Lower lobe of right lung (tissue), 2 donors: ENCODE measurements around the gene LAG3. TPM values are rescaled to one million over a fixed set of nuclear protein-coding genes. Genes with fewer than 3 reads are reported as not detected.

Experiments
- ATAC-seq, 2 donors: fragments of 200-7000 bp; cut with Tn5 transposase; one replicate each; pipeline ENCODE4 v1.9.1; 2020 to 2022; ENCODE audit warnings: mild to moderate bottlenecking in 2 of 2, moderate library complexity in 2 of 2
- DNase-seq: peaks from one replicate; pipeline ENCODE4 v3.0.0-alpha.2; 2020
- H3K27ac ChIP-seq: fragments of 200-600 bp; one replicate; pipeline ENCODE4 v1.8.0; 2022
- H3K27me3 ChIP-seq: fragments of 200-600 bp; one replicate; pipeline ENCODE4 v1.8.0; 2022; ENCODE audit warnings: low read depth
- H3K36me3 ChIP-seq: fragments of 200-600 bp; one replicate; pipeline ENCODE4 v1.8.0; 2022; ENCODE audit warnings: mild to moderate bottlenecking
- H3K4me1 ChIP-seq: fragments of 200-600 bp; one replicate; pipeline ENCODE4 v1.8.0; 2022
- H3K4me3 ChIP-seq: fragments of 200-600 bp; one replicate; pipeline ENCODE4 v1.8.0; 2022; ENCODE audit warnings: mild to moderate bottlenecking
- H3K9me3 ChIP-seq: fragments of 200-600 bp; one replicate; pipeline ENCODE4 v1.8.0; 2022
- intact Hi-C: fragments of 100-400 bp; cut with DNase I; formaldehyde crosslinking; loops from one replicate; pipeline ENCODE4 v1.11.0; 2022
- total RNA-seq: library from RNA; stranded (reverse); fragmentation: NEBNext Ultra II Directional; extraction: Animal tissue kit (Norgen Biotek cat#: 25700); gene quantifications from one replicate; pipeline ENCODE4 v1.2.1, GENCODE V29; 2021
- TF ChIP-seq, protein P1 (sequence below): fragments of 200-600 bp; IDR thresholded peaks from one replicate; pipeline ENCODE4 v1.8.0; 2022; ENCODE audit warnings: antibody characterized with exemption, mild to moderate bottlenecking
- donor health status: DM: no; HTN: yes; CAD: no; lungs with severe emphysema.

The LAG3 gene
- total RNA-seq, 1 donor from 2014 or later, result 2.1 TPM

DNA sequence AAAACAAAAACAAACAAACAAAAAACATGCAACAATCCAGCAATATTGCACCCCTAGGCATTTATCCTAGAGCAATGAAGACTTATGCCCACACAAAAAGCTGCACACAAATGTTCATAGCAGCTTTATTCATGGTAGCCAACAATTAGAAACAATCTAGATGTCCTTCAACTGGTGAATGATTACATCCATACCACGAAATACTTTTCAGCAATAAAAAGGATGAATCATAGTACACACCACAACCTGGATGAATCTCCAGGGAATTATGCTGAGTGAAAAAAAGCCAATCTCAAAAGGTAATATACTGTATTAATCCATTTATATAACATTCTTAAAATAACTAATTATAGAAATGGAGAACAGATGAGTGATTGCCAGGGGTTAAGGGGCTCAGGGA is 34.9 kb downstream of the LAG3 start:
- intact Hi-C loops, result no loop called here
- Histone ChIP-seq H3K4me1 (no peaks in the 10 kb centered on the region), H3K27ac (no peak overlapping the region), H3K9me3 (no peaks in the 10 kb centered on the region), H3K27me3 (no peaks in the 10 kb centered on the region), H3K36me3 (peaks cover 17% of the 10 kb centered on the region), H3K4me3 (no peak overlapping the region)
- TF ChIP-seq, protein P1, sequence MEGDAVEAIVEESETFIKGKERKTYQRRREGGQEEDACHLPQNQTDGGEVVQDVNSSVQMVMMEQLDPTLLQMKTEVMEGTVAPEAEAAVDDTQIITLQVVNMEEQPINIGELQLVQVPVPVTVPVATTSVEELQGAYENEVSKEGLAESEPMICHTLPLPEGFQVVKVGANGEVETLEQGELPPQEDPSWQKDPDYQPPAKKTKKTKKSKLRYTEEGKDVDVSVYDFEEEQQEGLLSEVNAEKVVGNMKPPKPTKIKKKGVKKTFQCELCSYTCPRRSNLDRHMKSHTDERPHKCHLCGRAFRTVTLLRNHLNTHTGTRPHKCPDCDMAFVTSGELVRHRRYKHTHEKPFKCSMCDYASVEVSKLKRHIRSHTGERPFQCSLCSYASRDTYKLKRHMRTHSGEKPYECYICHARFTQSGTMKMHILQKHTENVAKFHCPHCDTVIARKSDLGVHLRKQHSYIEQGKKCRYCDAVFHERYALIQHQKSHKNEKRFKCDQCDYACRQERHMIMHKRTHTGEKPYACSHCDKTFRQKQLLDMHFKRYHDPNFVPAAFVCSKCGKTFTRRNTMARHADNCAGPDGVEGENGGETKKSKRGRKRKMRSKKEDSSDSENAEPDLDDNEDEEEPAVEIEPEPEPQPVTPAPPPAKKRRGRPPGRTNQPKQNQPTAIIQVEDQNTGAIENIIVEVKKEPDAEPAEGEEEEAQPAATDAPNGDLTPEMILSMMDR, result no peak
- ATAC-seq, result no peak
- no peak for DNase-seq

DNA sequence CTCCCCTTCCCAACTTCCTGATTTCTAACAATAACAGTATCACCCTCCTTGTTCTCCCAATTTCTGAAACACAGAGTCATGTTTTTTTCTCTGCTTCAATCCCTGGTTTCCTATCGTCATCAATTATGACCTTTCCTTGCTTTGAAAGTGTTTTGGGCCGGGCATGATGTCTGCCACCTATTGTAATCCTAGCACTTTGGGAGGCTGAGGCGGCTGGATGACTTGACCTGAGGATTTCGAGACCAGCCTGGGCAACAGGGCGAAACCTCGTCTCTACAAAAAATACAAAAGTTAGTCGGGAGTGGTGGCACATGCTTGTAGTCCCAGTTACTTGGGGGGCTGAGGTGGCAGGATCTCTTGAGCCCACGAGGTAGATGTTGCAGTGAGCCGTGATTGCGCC is 36.7 kb downstream of the LAG3 start:
- Histone ChIP-seq H3K4me3 (no peak overlapping the region), H3K27me3 (no peaks in the 10 kb centered on the region), H3K36me3 (peaks cover 6% of the 10 kb centered on the region), H3K9me3 (no peaks in the 10 kb centered on the region), H3K27ac (no peak overlapping the region), H3K4me1 (no peaks in the 10 kb centered on the region)
- TF ChIP-seq, protein P1, result no peak
- no peak for DNase-seq
- intact Hi-C loops, result no loop called here
- no peak for ATAC-seq

DNA sequence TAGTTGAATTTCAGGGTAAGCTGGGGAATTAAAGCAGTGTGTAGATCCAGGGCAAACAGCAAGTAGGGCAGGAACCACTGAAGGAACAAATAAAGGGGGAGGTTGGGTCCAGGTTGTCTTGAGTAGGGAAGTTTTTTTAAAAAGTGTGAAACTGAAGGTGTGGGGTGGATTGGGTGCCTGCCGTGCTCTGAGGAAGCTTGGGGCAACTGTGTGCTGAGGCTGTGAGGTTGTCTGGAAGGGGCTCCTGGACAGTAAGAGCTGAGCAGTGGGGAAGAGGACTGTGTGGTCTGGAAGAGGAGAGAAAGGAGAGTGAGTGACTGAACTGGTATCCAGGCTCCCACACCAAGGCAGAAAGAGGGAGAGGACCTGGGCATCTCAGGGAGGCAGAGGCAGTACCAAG is 38.4 kb downstream of the LAG3 start:
- no peak for ATAC-seq
- DNase-seq, result no peak
- no peaks in the 10 kb centered on the region for H3K27me3 ChIP-seq
- H3K4me1 ChIP-seq, result no peaks in the 10 kb centered on the region
- intact Hi-C loops, result no loop called here
- H3K4me3 ChIP-seq, result no peak overlapping the region
- no peak overlapping the region for H3K27ac ChIP-seq
- TF ChIP-seq, protein P1, result no peak
- H3K36me3 ChIP-seq, result peaks cover 7% of the 10 kb centered on the region
- H3K9me3 ChIP-seq, result no peaks in the 10 kb centered on the region

DNA sequence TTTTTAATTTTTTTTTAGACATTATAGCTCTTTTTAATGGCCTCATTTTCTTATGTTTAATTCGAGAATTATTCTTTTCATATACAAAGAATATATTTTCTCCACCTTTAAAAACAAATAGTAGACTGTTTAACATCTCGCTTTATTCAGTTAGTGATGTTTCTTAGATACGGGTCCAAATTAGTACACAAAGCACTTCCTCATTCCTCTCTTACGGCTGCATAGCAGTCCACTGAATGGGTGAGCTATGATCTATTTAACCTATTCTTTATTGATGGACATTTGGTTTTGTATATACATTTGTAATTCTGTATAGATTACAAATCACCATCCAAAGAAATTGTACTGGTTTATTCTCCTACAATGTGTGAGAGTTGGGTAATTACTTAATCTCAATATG is 41.0 kb downstream of the LAG3 start:
- no peak overlapping the region for H3K27ac ChIP-seq
- DNase-seq, result no peak
- intact Hi-C loops, result no loop called here

DNA sequence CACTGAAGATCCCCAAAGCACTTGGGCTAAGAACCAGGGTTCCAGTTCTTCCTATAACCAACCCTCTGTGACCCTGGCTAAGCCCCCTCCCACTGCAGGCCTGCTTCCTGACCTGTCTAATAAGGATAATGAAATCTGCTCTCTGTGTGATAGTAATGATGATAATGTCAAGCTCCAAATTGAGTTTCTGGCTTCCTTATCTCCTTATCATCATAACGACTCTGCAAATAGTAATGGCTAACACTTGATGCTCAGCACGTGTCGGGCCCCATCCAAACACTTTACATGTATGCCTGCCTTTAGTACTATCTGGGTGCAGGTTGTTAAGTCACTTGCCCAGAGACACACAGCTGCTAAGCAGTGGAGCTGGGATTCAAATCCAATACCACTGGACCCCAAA is 44.3 kb downstream of the LAG3 start:
- no peaks in the 10 kb centered on the region for H3K9me3 ChIP-seq
- intact Hi-C loops, result no loop called here
- H3K4me1 ChIP-seq, result no peaks in the 10 kb centered on the region
- no peak overlapping the region for H3K27ac ChIP-seq
- ATAC-seq (no peak), DNase-seq (no peak)
- H3K36me3 ChIP-seq, result peaks cover 19% of the 10 kb centered on the region
- TF ChIP-seq, protein P1, result no peak
- no peak overlapping the region for H3K4me3 ChIP-seq
- no peaks in the 10 kb centered on the region for H3K27me3 ChIP-seq

More for the DNA sequence above, 41.0 kb downstream of the LAG3 start:
- Histone ChIP-seq H3K4me3 (no peak overlapping the region), H3K4me1 (no peaks in the 10 kb centered on the region), H3K36me3 (peaks cover 19% of the 10 kb centered on the region), H3K27me3 (no peaks in the 10 kb centered on the region), H3K9me3 (no peaks in the 10 kb centered on the region)
- TF ChIP-seq, protein P1, result no peak
- ATAC-seq, result no peak

DNA sequence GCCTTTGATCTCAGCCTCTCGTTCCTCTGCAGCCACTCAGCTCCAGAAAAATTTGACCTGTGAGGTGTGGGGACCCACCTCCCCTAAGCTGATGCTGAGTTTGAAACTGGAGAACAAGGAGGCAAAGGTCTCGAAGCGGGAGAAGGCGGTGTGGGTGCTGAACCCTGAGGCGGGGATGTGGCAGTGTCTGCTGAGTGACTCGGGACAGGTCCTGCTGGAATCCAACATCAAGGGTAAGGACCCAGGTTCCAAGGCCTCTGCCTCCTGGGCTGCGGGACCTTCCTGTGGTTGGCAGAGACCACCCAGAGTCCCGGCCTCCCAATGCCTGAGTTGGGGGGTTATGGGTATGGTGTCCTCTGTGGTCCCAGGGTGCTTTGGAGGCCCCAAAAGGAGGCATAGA is 44.8 kb downstream of the LAG3 start:
- intact Hi-C loops, result no loop called here
- peaks cover 5% of the 10 kb centered on the region for H3K4me1 ChIP-seq
- no peaks in the 10 kb centered on the region for H3K9me3 ChIP-seq
- ATAC-seq (no peak), DNase-seq (no peak)
- peaks cover 4% of the 10 kb centered on the region for H3K27me3 ChIP-seq
- no peak overlapping the region for H3K4me3 ChIP-seq
- peaks cover 19% of the 10 kb centered on the region for H3K36me3 ChIP-seq
- TF ChIP-seq, protein P1, result no peak
- no peak overlapping the region for H3K27ac ChIP-seq
